ENCODE data around the gene PRDM16.

The PRDM16 gene

GRCh38 chr1:3442331-3442730 is 373.3 kb downstream of the PRDM16 start:
- no peak for ATAC-seq
- TF ChIP-seq CSDC2 (CRISPR knock-in tag; IDR thresholded peaks at IDR 0.05) (no peak), BACH2 (CRISPR knock-in tag; IDR thresholded peaks at IDR 0.05; ENCODE audit: borderline replicate concordance) (no peak), ZC3H10 (CRISPR knock-in tag; IDR thresholded peaks at IDR 0.05) (no peak), GLIS3 (CRISPR knock-in tag; IDR thresholded peaks at IDR 0.05) (no peak), ZFP3 (CRISPR knock-in tag; IDR thresholded peaks at IDR 0.05) (no peak), TCF4 (CRISPR knock-in tag; IDR thresholded peaks at IDR 0.05; ENCODE audit: borderline replicate concordance) (no peak), RARB (CRISPR knock-in tag; IDR thresholded peaks at IDR 0.05) (no peak), PPARA (CRISPR knock-in tag; IDR thresholded peaks at IDR 0.05; ENCODE audit: borderline replicate concordance) (no peak), ISL1 (CRISPR knock-in tag; IDR thresholded peaks at IDR 0.05) (no peak), ARNTL (CRISPR knock-in tag; IDR thresholded peaks at IDR 0.05; ENCODE audit: borderline replicate concordance, low read depth) (no peak), ZFP30 (CRISPR knock-in tag; IDR thresholded peaks at IDR 0.05) (no peak), TSHZ2 (CRISPR knock-in tag; IDR thresholded peaks at IDR 0.05) (no peak), ZNF70 (CRISPR knock-in tag; IDR thresholded peaks at IDR 0.05) (no peak), POU6F1 (CRISPR knock-in tag; IDR thresholded peaks at IDR 0.05; ENCODE audit: borderline replicate concordance, low read depth) (no peak), ESRRG (CRISPR knock-in tag; IDR thresholded peaks at IDR 0.05) (no peak)

- no peak for ATAC-seq
- no peak for TF ChIP-seq CSRNP3 (CRISPR knock-in tag; IDR thresholded peaks at IDR 0.05)
- TF ChIP-seq ESRRG (CRISPR knock-in tag; IDR thresholded peaks at IDR 0.05), result no peak
- TF ChIP-seq ARNTL (CRISPR knock-in tag; IDR thresholded peaks at IDR 0.05; ENCODE audit: borderline replicate concordance, low read depth), result no peak
- TF ChIP-seq TCF4 (CRISPR knock-in tag; IDR thresholded peaks at IDR 0.05; ENCODE audit: borderline replicate concordance), result no peak
- no peak for TF ChIP-seq ZC3H10 (CRISPR knock-in tag; IDR thresholded peaks at IDR 0.05)
- no peak for TF ChIP-seq ISL1 (CRISPR knock-in tag; IDR thresholded peaks at IDR 0.05)
- TF ChIP-seq POU6F1 (CRISPR knock-in tag; IDR thresholded peaks at IDR 0.05; ENCODE audit: borderline replicate concordance, low read depth), result no peak
- TF ChIP-seq ZFP30 (CRISPR knock-in tag; IDR thresholded peaks at IDR 0.05), result no peak
- no peak for TF ChIP-seq OSR1 (CRISPR knock-in tag; IDR thresholded peaks at IDR 0.05)
- no peak for TF ChIP-seq CREB5 (CRISPR knock-in tag; IDR thresholded peaks at IDR 0.05; ENCODE audit: low read depth)
- no peak for TF ChIP-seq SNAI2 (CRISPR knock-in tag; IDR thresholded peaks at IDR 0.05)
- no peak for TF ChIP-seq ZFP3 (CRISPR knock-in tag; IDR thresholded peaks at IDR 0.05)
Measured at GRCh38 chr1:3442901-3443300, 373.9 kb downstream of the PRDM16 start.

GRCh38 chr1:3443807-3444206 is 374.8 kb downstream of the PRDM16 start:
- ATAC-seq, result no peak

GRCh38 chr1:3444298-3444697 is 375.3 kb downstream of the PRDM16 start:
- TF ChIP-seq RARB (CRISPR knock-in tag; IDR thresholded peaks at IDR 0.05), result no peak
- ATAC-seq, result no peak

More at GRCh38 chr1:3443807-3444206, 374.8 kb downstream of the PRDM16 start:
- no peak for TF ChIP-seq ARNTL (CRISPR knock-in tag; IDR thresholded peaks at IDR 0.05; ENCODE audit: borderline replicate concordance, low read depth)
